ENCODE results near the gene DNMT3L. TPM values are rescaled to one million over a fixed set of nuclear protein-coding genes. Genes with fewer than 3 reads are reported as not detected.

Gene DNMT3L
- total and polyA plus RNA-seq, 4 donors, result 0.18 to 0.99 (median 0.25) TPM; not detected in 1

DNA sequence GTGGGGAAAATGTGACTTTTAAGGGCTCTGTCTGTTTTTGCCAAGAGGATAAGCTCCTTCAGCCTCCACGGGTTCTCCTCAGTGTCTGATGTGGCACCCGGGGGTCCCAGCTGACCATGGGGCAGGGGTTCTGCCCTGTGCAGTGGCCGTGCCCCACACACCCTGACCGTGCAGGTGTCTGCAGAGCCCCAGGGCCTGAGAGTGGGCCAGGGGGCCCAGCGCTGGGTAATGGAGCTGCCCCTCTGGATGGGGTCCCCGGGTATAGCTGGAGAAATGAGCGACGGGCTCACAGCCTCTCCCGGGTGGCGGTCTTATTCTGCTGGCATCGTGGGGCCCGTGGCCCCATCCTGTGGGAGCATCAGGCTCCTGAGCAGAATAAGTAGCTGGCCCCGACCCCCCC is 35.2 kb upstream of the DNMT3L start:
- TF ChIP-seq, protein P1, sequence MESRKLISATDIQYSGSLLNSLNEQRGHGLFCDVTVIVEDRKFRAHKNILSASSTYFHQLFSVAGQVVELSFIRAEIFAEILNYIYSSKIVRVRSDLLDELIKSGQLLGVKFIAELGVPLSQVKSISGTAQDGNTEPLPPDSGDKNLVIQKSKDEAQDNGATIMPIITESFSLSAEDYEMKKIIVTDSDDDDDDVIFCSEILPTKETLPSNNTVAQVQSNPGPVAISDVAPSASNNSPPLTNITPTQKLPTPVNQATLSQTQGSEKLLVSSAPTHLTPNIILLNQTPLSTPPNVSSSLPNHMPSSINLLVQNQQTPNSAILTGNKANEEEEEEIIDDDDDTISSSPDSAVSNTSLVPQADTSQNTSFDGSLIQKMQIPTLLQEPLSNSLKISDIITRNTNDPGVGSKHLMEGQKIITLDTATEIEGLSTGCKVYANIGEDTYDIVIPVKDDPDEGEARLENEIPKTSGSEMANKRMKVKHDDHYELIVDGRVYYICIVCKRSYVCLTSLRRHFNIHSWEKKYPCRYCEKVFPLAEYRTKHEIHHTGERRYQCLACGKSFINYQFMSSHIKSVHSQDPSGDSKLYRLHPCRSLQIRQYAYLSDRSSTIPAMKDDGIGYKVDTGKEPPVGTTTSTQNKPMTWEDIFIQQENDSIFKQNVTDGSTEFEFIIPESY (IDR thresholded peaks at IDR 0.05), result no peak
- TF ChIP-seq FOXA2 (IDR thresholded peaks at IDR 0.05) (no peak), SP1 (IDR thresholded peaks at IDR 0.05) (no peak), HNF4A (conservative IDR thresholded peaks at IDR 0.05) (no peak), FOXA1 (IDR thresholded peaks at IDR 0.05) (no peak), NR2F2 (IDR thresholded peaks at IDR 0.05) (no peak), TAF1 (conservative IDR thresholded peaks at IDR 0.05) (no peak), RXRA (IDR thresholded peaks at IDR 0.05) (no peak), RAD21 (IDR thresholded peaks at IDR 0.05) (no peak), HNF4G (IDR thresholded peaks at IDR 0.05) (no peak), YY1 (IDR thresholded peaks at IDR 0.05) (no peak)
- TF ChIP-seq, protein P2, sequence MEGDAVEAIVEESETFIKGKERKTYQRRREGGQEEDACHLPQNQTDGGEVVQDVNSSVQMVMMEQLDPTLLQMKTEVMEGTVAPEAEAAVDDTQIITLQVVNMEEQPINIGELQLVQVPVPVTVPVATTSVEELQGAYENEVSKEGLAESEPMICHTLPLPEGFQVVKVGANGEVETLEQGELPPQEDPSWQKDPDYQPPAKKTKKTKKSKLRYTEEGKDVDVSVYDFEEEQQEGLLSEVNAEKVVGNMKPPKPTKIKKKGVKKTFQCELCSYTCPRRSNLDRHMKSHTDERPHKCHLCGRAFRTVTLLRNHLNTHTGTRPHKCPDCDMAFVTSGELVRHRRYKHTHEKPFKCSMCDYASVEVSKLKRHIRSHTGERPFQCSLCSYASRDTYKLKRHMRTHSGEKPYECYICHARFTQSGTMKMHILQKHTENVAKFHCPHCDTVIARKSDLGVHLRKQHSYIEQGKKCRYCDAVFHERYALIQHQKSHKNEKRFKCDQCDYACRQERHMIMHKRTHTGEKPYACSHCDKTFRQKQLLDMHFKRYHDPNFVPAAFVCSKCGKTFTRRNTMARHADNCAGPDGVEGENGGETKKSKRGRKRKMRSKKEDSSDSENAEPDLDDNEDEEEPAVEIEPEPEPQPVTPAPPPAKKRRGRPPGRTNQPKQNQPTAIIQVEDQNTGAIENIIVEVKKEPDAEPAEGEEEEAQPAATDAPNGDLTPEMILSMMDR (IDR thresholded peaks at IDR 0.05; ENCODE audit: low read depth, low read length, missing input control), result no peak
- TF ChIP-seq, protein P3, sequence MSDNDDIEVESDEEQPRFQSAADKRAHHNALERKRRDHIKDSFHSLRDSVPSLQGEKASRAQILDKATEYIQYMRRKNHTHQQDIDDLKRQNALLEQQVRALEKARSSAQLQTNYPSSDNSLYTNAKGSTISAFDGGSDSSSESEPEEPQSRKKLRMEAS (IDR thresholded peaks at IDR 0.05), result no peak
- TF ChIP-seq, protein P4, sequence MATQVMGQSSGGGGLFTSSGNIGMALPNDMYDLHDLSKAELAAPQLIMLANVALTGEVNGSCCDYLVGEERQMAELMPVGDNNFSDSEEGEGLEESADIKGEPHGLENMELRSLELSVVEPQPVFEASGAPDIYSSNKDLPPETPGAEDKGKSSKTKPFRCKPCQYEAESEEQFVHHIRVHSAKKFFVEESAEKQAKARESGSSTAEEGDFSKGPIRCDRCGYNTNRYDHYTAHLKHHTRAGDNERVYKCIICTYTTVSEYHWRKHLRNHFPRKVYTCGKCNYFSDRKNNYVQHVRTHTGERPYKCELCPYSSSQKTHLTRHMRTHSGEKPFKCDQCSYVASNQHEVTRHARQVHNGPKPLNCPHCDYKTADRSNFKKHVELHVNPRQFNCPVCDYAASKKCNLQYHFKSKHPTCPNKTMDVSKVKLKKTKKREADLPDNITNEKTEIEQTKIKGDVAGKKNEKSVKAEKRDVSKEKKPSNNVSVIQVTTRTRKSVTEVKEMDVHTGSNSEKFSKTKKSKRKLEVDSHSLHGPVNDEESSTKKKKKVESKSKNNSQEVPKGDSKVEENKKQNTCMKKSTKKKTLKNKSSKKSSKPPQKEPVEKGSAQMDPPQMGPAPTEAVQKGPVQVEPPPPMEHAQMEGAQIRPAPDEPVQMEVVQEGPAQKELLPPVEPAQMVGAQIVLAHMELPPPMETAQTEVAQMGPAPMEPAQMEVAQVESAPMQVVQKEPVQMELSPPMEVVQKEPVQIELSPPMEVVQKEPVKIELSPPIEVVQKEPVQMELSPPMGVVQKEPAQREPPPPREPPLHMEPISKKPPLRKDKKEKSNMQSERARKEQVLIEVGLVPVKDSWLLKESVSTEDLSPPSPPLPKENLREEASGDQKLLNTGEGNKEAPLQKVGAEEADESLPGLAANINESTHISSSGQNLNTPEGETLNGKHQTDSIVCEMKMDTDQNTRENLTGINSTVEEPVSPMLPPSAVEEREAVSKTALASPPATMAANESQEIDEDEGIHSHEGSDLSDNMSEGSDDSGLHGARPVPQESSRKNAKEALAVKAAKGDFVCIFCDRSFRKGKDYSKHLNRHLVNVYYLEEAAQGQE (IDR thresholded peaks at IDR 0.05), result no peak

DNA sequence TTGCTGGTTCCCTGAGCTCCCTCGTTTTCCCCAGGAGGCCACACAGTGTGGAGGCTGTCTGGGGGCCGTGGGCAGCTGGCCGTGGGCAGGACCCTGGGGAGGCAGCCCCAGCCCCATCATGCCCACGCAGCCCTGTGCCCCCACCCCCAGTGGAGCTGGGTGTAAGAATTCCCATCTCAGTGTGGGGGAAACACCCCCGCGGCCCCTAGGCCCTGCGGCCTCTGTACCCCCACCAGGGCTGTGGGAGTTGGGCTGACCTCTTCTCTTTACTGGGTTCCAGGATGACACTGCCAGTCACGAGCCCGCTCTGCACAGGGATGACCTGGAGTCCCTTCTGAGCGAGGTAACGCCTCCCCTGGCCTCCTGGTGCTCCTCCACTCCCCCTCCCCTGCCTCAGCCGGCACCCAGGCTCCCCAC is 34.4 kb upstream of the DNMT3L start:
- Histone ChIP-seq H3K27me3 (ENCODE audit: control insufficient read depth in 4 of 4, insufficient read depth in 4 of 4, low read length in 3 of 4) (no peaks in the 10 kb centered on the region), H3K27ac (ENCODE audit: low read depth in 1 of 2, low read length in 2 of 2) (no peak overlapping the region), H3K9ac (ENCODE audit: low read depth in 1 of 2, low read length in 2 of 2) (no peak overlapping the region), H3K4me1 (ENCODE audit: control insufficient read depth in 4 of 4, insufficient read depth in 4 of 4, low read length in 3 of 4) (peaks cover 2 to 21% (median 18%) of the 10 kb centered on the region in 4 donors), H3K9me3 (ENCODE audit: control insufficient read depth in 4 of 4, low read length in 3 of 4) (no peaks in the 10 kb centered on the region), H3K4me3 (ENCODE audit: low read depth in 1 of 3, low read length in 3 of 3) (no peak overlapping the region), H3K36me3 (ENCODE audit: control insufficient read depth in 4 of 4, insufficient read depth in 3 of 4, low read depth in 1 of 4, low read length in 3 of 4) (no peaks in the 10 kb centered on the region)
- no peak for DNase-seq (ENCODE audit: low spot score)
- 88% methylated on average over 12 of the region's 12 CpGs for WGBS
- TF ChIP-seq TAF1 (conservative IDR thresholded peaks at IDR 0.05) (no peak), FOXA1 (IDR thresholded peaks at IDR 0.05) (no peak), SP1 (IDR thresholded peaks at IDR 0.05) (no peak), GABPA (IDR thresholded peaks at IDR 0.05 in 1 of 2, conservative IDR thresholded peaks at IDR 0.05 in 1 of 2) (no peak), RXRA (IDR thresholded peaks at IDR 0.05) (no peak), RAD21 (IDR thresholded peaks at IDR 0.05) (no peak)
- TF ChIP-seq, protein P1 (IDR thresholded peaks at IDR 0.05), result no peak

More for the DNA sequence above, 35.2 kb upstream of the DNMT3L start:
- no peak overlapping the region for H3K4me3 ChIP-seq (ENCODE audit: low read depth in 1 of 3, low read length in 3 of 3)
- 86% methylated on average over 13 of the region's 13 CpGs for WGBS
- H3K4me1 ChIP-seq (ENCODE audit: control insufficient read depth in 4 of 4, insufficient read depth in 4 of 4, low read length in 3 of 4), result peaks cover 7 to 29% (median 25%) of the 10 kb centered on the region in 4 donors
- no peak overlapping the region for H3K9ac ChIP-seq (ENCODE audit: low read depth in 1 of 2, low read length in 2 of 2)
- H3K27me3 ChIP-seq (ENCODE audit: control insufficient read depth in 4 of 4, insufficient read depth in 4 of 4, low read length in 3 of 4), result no peaks in the 10 kb centered on the region
- no peak overlapping the region for H3K27ac ChIP-seq (ENCODE audit: low read depth in 1 of 2, low read length in 2 of 2)
- no peaks in the 10 kb centered on the region for H3K9me3 ChIP-seq (ENCODE audit: control insufficient read depth in 4 of 4, low read length in 3 of 4)
- H3K36me3 ChIP-seq (ENCODE audit: control insufficient read depth in 4 of 4, insufficient read depth in 3 of 4, low read depth in 1 of 4, low read length in 3 of 4), result no peaks in the 10 kb centered on the region
- DNase-seq (ENCODE audit: low spot score), result no peak

Data from liver (tissue), 9 donors.